HEK293 (cell line): ENCODE measurements around the gene FSTL4.

Experiments
- CTCF ChIA-PET: fragments of 350-600 bp; formaldehyde crosslinking; extraction: SDS; loops from one replicate; lab custom pipeline; 2021; ENCODE audit warnings: antibody characterized with exemption; lab: Yijun Ruan, JAX
- POLR2A ChIA-PET: fragments of 300-600 bp; formaldehyde crosslinking; extraction: SDS; loops from one replicate; lab custom pipeline; 2020; ENCODE audit warnings: antibody characterized with exemption, inconsistent platforms; lab: Yijun Ruan, JAX
- H3K27ac ChIP-seq: fragments of 200-500 bp; sonication (Bioruptor generic); 2 replicates; pipeline ENCODE4 v1.5.1; 2014; ENCODE audit warnings: low read depth, low read length, control low read depth, inconsistent platforms; ENCODE audit errors: extremely low read depth
- H3K36me3 ChIP-seq, 2 experiments: fragments of 200-500 bp in 1 of 2; sonication (Bioruptor generic) in 1 of 2; 1 replicate in 1 of 2; 2 replicates in 1 of 2; pipeline ENCODE4 v1.5.1; 2014 to 2017; ENCODE audit warnings: inconsistent platforms in 2 of 2, low read length in 2 of 2; ENCODE audit not compliant: control insufficient read depth in 2 of 2, insufficient read depth in 1 of 2
- H3K4me1 ChIP-seq: fragments of 200-500 bp; sonication (Bioruptor generic); 2 replicates; pipeline ENCODE4 v1.5.1; 2014; ENCODE audit warnings: mild to moderate bottlenecking, low read length, inconsistent platforms; ENCODE audit not compliant: control insufficient read depth, insufficient read depth
- H3K4me3 ChIP-seq: 2 replicates; pipeline ENCODE4 v1.5.1; 2011; ENCODE audit warnings: low read depth, mild to moderate bottlenecking, control low read depth, low read length, moderate library complexity
- H3K9me3 ChIP-seq: fragments of 200-500 bp; sonication (Bioruptor generic); 2 replicates; pipeline ENCODE4 v1.5.1; 2014; ENCODE audit warnings: low read depth, low read length, inconsistent platforms; ENCODE audit not compliant: control insufficient read depth, insufficient read depth
- ATF2 ChIP-seq: fragments of 450-650 bp; formaldehyde crosslinking; IDR thresholded peaks from 2 replicates; pipeline ENCODE4 v1.5.1; 2016; ENCODE audit warnings: missing biosample characterization, missing genetic modification characterization, low read depth
- GFI1B ChIP-seq: fragments of 450-650 bp; formaldehyde crosslinking; IDR thresholded peaks from 2 replicates; pipeline ENCODE4 v1.5.1; 2016; ENCODE audit warnings: missing biosample characterization, missing genetic modification characterization
- IKZF3 ChIP-seq: fragments of 450-650 bp; IDR thresholded peaks from 2 replicates; pipeline ENCODE4 v1.5.0; 2018; ENCODE audit warnings: missing biosample characterization, mild to moderate bottlenecking, missing genetic modification characterization, moderate library complexity
- KLF10 ChIP-seq: fragments of 450-650 bp; IDR thresholded peaks from 2 replicates; pipeline ENCODE4 v1.5.1; 2018; ENCODE audit warnings: missing biosample characterization, mild to moderate bottlenecking, missing genetic modification characterization
- OSR2 ChIP-seq: fragments of 450-650 bp; formaldehyde crosslinking; IDR thresholded peaks from 2 replicates; pipeline ENCODE4 v1.5.1; 2016; ENCODE audit warnings: missing biosample characterization, missing genetic modification characterization
- SCRT1 ChIP-seq: fragments of 450-650 bp; formaldehyde crosslinking; IDR thresholded peaks from 2 replicates; pipeline ENCODE4 v1.5.1; 2016; ENCODE audit warnings: missing biosample characterization, missing genetic modification characterization, borderline replicate concordance
- ZFP3 ChIP-seq: fragments of 450-650 bp; formaldehyde crosslinking; IDR thresholded peaks from 2 replicates; pipeline ENCODE4 v1.5.1; 2016; ENCODE audit warnings: low read depth, missing biosample characterization, missing genetic modification characterization
- ZNF114 ChIP-seq: fragments of 450-650 bp; formaldehyde crosslinking; IDR thresholded peaks from 2 replicates; pipeline ENCODE4 v1.5.0; 2017; ENCODE audit warnings: missing biosample characterization, missing genetic modification characterization
- ZNF148 ChIP-seq: fragments of 450-650 bp; formaldehyde crosslinking; IDR thresholded peaks from 2 replicates; pipeline ENCODE4 v1.5.0; 2017; ENCODE audit warnings: missing biosample characterization, missing genetic modification characterization, borderline replicate concordance
- ZNF18 ChIP-seq: fragments of 450-650 bp; formaldehyde crosslinking; IDR thresholded peaks from 2 replicates; pipeline ENCODE4 v1.5.1; 2016; ENCODE audit warnings: missing biosample characterization, missing genetic modification characterization
- ZNF211 ChIP-seq: fragments of 450-650 bp; formaldehyde crosslinking; IDR thresholded peaks from 2 replicates; pipeline ENCODE4 v1.5.1; 2016; ENCODE audit warnings: low read depth, missing biosample characterization, missing genetic modification characterization
- ZNF223 ChIP-seq: fragments of 450-650 bp; formaldehyde crosslinking; IDR thresholded peaks from 2 replicates; pipeline ENCODE4 v1.5.1; 2016; ENCODE audit warnings: missing biosample characterization, missing genetic modification characterization
- ZNF23 ChIP-seq: fragments of 450-650 bp; formaldehyde crosslinking; IDR thresholded peaks from 2 replicates; pipeline ENCODE4 v1.5.1; 2016; ENCODE audit warnings: missing biosample characterization, missing genetic modification characterization, borderline replicate concordance
- ZNF341 ChIP-seq: fragments of 450-650 bp; formaldehyde crosslinking; IDR thresholded peaks from 2 replicates; pipeline ENCODE4; 2016; ENCODE audit warnings: low read depth, missing biosample characterization, missing genetic modification characterization
- ZNF366 ChIP-seq: fragments of 450-650 bp; formaldehyde crosslinking; conservative IDR thresholded peaks from 2 replicates; pipeline ENCODE4 v1.5.1; 2016; ENCODE audit warnings: missing biosample characterization, missing genetic modification characterization
- ZNF394 ChIP-seq: fragments of 450-650 bp; formaldehyde crosslinking; IDR thresholded peaks from 2 replicates; pipeline ENCODE4 v1.5.1; 2016; ENCODE audit warnings: missing biosample characterization, missing genetic modification characterization, mild to moderate bottlenecking, moderate library complexity, borderline replicate concordance
- ZNF404 ChIP-seq: fragments of 450-650 bp; formaldehyde crosslinking; IDR thresholded peaks from 2 replicates; pipeline ENCODE4 v1.5.1; 2017; ENCODE audit warnings: missing biosample characterization, missing genetic modification characterization
- ZNF544 ChIP-seq: fragments of 450-650 bp; formaldehyde crosslinking; IDR thresholded peaks from 2 replicates; pipeline ENCODE4 v1.5.0; 2017; ENCODE audit warnings: missing biosample characterization, missing genetic modification characterization
- ZNF560 ChIP-seq: fragments of 450-650 bp; formaldehyde crosslinking; IDR thresholded peaks from 2 replicates; pipeline ENCODE4 v1.5.1; 2017; ENCODE audit warnings: missing biosample characterization, missing genetic modification characterization, borderline replicate concordance
- ZNF639 ChIP-seq: fragments of 450-650 bp; formaldehyde crosslinking; IDR thresholded peaks from 2 replicates; pipeline ENCODE4 v1.5.1; 2016; ENCODE audit warnings: missing biosample characterization, missing genetic modification characterization
- ZNF658 ChIP-seq: fragments of 450-650 bp; formaldehyde crosslinking; IDR thresholded peaks from 2 replicates; pipeline ENCODE4; 2016; ENCODE audit warnings: missing biosample characterization, missing genetic modification characterization
- ZNF660 ChIP-seq: fragments of 450-650 bp; IDR thresholded peaks from 2 replicates; pipeline ENCODE4 v1.5.1; 2018; ENCODE audit warnings: missing biosample characterization, mild to moderate bottlenecking, missing genetic modification characterization
- ZNF664 ChIP-seq: fragments of 450-650 bp; formaldehyde crosslinking; IDR thresholded peaks from 2 replicates; pipeline ENCODE4 v1.5.1; 2016; ENCODE audit warnings: missing biosample characterization, missing genetic modification characterization
- ZNF670 ChIP-seq: fragments of 450-650 bp; formaldehyde crosslinking; IDR thresholded peaks from 2 replicates; pipeline ENCODE4 v1.5.1; 2016; ENCODE audit warnings: missing biosample characterization, missing genetic modification characterization, low read depth
- ZNF704 ChIP-seq: fragments of 450-650 bp; formaldehyde crosslinking; IDR thresholded peaks from 2 replicates; pipeline ENCODE4 v1.5.1; 2016; ENCODE audit warnings: missing biosample characterization, missing genetic modification characterization
- ZNF768 ChIP-seq: fragments of 450-650 bp; formaldehyde crosslinking; IDR thresholded peaks from 2 replicates; pipeline ENCODE4 v1.5.1; 2018; ENCODE audit warnings: missing biosample characterization, mild to moderate bottlenecking, missing genetic modification characterization
- ZNF777 ChIP-seq: fragments of 450-650 bp; formaldehyde crosslinking; IDR thresholded peaks from 2 replicates; pipeline ENCODE4 v1.5.1; 2017; ENCODE audit warnings: missing biosample characterization, missing genetic modification characterization, borderline replicate concordance
- ZNF785 ChIP-seq: fragments of 450-650 bp; formaldehyde crosslinking; IDR thresholded peaks from 2 replicates; pipeline ENCODE4 v1.5.1; 2016; ENCODE audit warnings: missing biosample characterization, missing genetic modification characterization
- ZNF791 ChIP-seq: fragments of 450-650 bp; formaldehyde crosslinking; IDR thresholded peaks from 2 replicates; pipeline ENCODE4 v1.5.1; 2016; ENCODE audit warnings: missing biosample characterization, missing genetic modification characterization
- ZXDB ChIP-seq: fragments of 450-650 bp; formaldehyde crosslinking; IDR thresholded peaks from 2 replicates; pipeline ENCODE4 v1.5.1; 2016; ENCODE audit warnings: missing biosample characterization, missing genetic modification characterization

Gene FSTL4

GRCh38 chr5:133643365-133643764, 31.0 kb upstream of the FSTL4 start:
- ChIA-PET CTCF (no interaction called here), POLR2A (no interaction called here)
- no peaks in the 10 kb centered on the region for H3K9me3 ChIP-seq
- H3K36me3 ChIP-seq = no peaks in the 10 kb centered on the region
- no peak overlapping the region for H3K27ac ChIP-seq
- no peak overlapping the region for H3K4me3 ChIP-seq
- no peak for TF ChIP-seq ZNF366 (tag by site-specific recombination)
- no peak for TF ChIP-seq OSR2
- TF ChIP-seq ZNF394 (tag by site-specific recombination) = no peak
- TF ChIP-seq ATF2 = no peak
- TF ChIP-seq SCRT1 (tag by site-specific recombination) = no peak
- no peak for TF ChIP-seq ZNF704 (tag by site-specific recombination)
- no peak for TF ChIP-seq ZNF670 (tag by site-specific recombination)
- no peak for TF ChIP-seq ZNF544 (tag by site-specific recombination)
- TF ChIP-seq ZNF664 (tag by site-specific recombination) = no peak
- TF ChIP-seq ZNF223 (tag by site-specific recombination) = no peak
- TF ChIP-seq ZNF658 (tag by site-specific recombination) = no peak
- no peak for TF ChIP-seq ZNF639 (tag by site-specific recombination)
- TF ChIP-seq ZNF114 (tag by site-specific recombination) = no peak
- no peak for TF ChIP-seq ZNF660 (tag by site-specific recombination)
- TF ChIP-seq ZNF211 (tag by site-specific recombination) = no peak
- no peak for TF ChIP-seq ZNF791 (tag by site-specific recombination)
- no peak for TF ChIP-seq ZNF560 (tag by site-specific recombination)
- no peak for TF ChIP-seq ZNF341 (tag by site-specific recombination)
- no peak for TF ChIP-seq ZNF777 (tag by site-specific recombination)
- TF ChIP-seq ZNF23 (tag by site-specific recombination) = no peak
- no peaks in the 10 kb centered on the region for H3K4me1 ChIP-seq

GRCh38 chr5:133642153-133642722, 29.9 kb upstream of the FSTL4 start:
- Histone ChIP-seq H3K36me3 (no peaks in the 10 kb centered on the region), H3K4me3 (no peak overlapping the region), H3K9me3 (no peaks in the 10 kb centered on the region), H3K27ac (no peak overlapping the region), H3K4me1 (no peaks in the 10 kb centered on the region)
- ChIA-PET CTCF (interaction anchor here (0.6 kb wide), 1 partner anchor 368 kb away, joined by 3 read pairs; no protein-coding TSS in a partner anchor), POLR2A (no interaction called here)
- no peak for TF ChIP-seq IKZF3 (tag by site-specific recombination)
- no peak for TF ChIP-seq ZNF148 (tag by site-specific recombination)
- TF ChIP-seq ZNF404 (tag by site-specific recombination) = no peak
- no peak for TF ChIP-seq KLF10 (tag by site-specific recombination)
- TF ChIP-seq GFI1B (tag by site-specific recombination) = no peak
- TF ChIP-seq ZNF785 = no peak
- no peak for TF ChIP-seq ZNF768 (tag by site-specific recombination)
- TF ChIP-seq ZXDB (tag by site-specific recombination) = no peak
- TF ChIP-seq ZNF18 (tag by site-specific recombination) = no peak
- no peak for TF ChIP-seq ZFP3 (tag by site-specific recombination)
- no peak for TF ChIP-seq ZNF394 (tag by site-specific recombination)
